WTC11 (cell line): Measurements from ENCODE around the gene CUL9.

Experiments used
- CREB1 ChIP-seq: sonication (generic); formaldehyde crosslinking; IDR thresholded peaks from 2 replicates; pipeline ENCODE4 v1.8.0; 2023; ENCODE audit warnings: mild to moderate bottlenecking, missing genetic modification reagents
- CREM ChIP-seq: sonication (generic); formaldehyde crosslinking; IDR thresholded peaks from 2 replicates; pipeline ENCODE4 v1.8.1; 2022; ENCODE audit warnings: mild to moderate bottlenecking, missing genetic modification reagents, moderate library complexity
- ETV6 ChIP-seq: sonication (generic); formaldehyde crosslinking; IDR thresholded peaks from 2 replicates; pipeline ENCODE4 v1.8.1; 2022; ENCODE audit warnings: mild to moderate bottlenecking, missing genetic modification reagents
- FOXK1 ChIP-seq: sonication (generic); formaldehyde crosslinking; IDR thresholded peaks from 2 replicates; pipeline ENCODE4 v1.8.0; 2022; ENCODE audit warnings: mild to moderate bottlenecking, moderate library complexity, missing genetic modification reagents
- IRF2 ChIP-seq: sonication (generic); formaldehyde crosslinking; IDR thresholded peaks from 2 replicates; pipeline ENCODE4 v1.8.0; 2022; ENCODE audit warnings: low read depth, missing genetic modification reagents, borderline replicate concordance
- NFE2L1 ChIP-seq: sonication (generic); formaldehyde crosslinking; IDR thresholded peaks from 2 replicates; pipeline ENCODE4 v1.8.1; 2023; ENCODE audit warnings: missing genetic modification reagents
- NR1H2 ChIP-seq: sonication (generic); formaldehyde crosslinking; IDR thresholded peaks from 2 replicates; pipeline ENCODE4 v1.9.0; 2021; ENCODE audit warnings: mild to moderate bottlenecking, moderate library complexity, missing genetic modification reagents
- PRRX2 ChIP-seq: fragments of 250-450 bp; sonication (Bioruptor Pico); IDR thresholded peaks from 2 replicates; pipeline ENCODE4 v1.8.0; 2021; ENCODE audit warnings: mild to moderate bottlenecking
- TEAD4 ChIP-seq: sonication (generic); formaldehyde crosslinking; IDR thresholded peaks from 2 replicates; pipeline ENCODE4 v1.8.0; 2022; ENCODE audit warnings: mild to moderate bottlenecking, missing genetic modification reagents
- USF1 ChIP-seq: sonication (generic); formaldehyde crosslinking; IDR thresholded peaks from 2 replicates; pipeline ENCODE4 v1.8.0; 2022; ENCODE audit warnings: mild to moderate bottlenecking, missing genetic modification reagents
- TF ChIP-seq, protein P1 (sequence below): sonication (generic); formaldehyde crosslinking; IDR thresholded peaks from 2 replicates; pipeline ENCODE4 v1.8.1; 2022; ENCODE audit warnings: low read depth, missing genetic modification reagents, borderline replicate concordance
- TF ChIP-seq, protein P2 (sequence below): fragments of 200-600 bp; IDR thresholded peaks from 2 replicates; pipeline ENCODE4 v1.8.0; 2022; ENCODE audit warnings: antibody characterized with exemption
- TF ChIP-seq, protein P3 (sequence below): sonication (generic); formaldehyde crosslinking; IDR thresholded peaks from 2 replicates; pipeline ENCODE4 v1.8.1; 2023; ENCODE audit warnings: mild to moderate bottlenecking, missing genetic modification reagents
- TF ChIP-seq, protein P4 (sequence below): sonication (generic); formaldehyde crosslinking; IDR thresholded peaks from 2 replicates; pipeline ENCODE4 v1.8.0; 2022; ENCODE audit warnings: mild to moderate bottlenecking, missing genetic modification reagents

DNA sequence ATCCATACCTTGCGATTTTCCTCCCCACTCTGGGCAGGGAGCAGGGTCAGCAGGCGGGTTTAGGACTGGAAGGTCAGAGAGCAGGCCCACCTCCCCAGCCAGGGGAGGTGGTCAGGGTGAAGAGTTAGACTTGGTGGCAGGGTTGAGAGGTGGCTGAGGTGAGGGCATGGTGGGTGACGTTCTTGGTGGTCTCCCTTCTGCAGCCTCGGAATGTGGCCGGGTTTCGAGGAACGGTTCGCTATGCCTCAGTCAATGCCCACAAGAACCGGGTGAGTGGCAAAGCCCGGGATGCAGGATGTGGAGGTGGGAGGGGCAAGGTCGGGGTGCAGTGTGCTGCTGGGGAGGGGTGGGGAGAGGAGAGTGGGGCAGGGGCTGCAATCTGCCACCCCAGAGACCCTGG lies 72.8 kb downstream of the CUL9 start:
- TF ChIP-seq ETV6 (CRISPR knock-in tag) (no peak), NR1H2 (no peak), CREB1 (CRISPR knock-in tag) (no peak), NFE2L1 (CRISPR knock-in tag) (no peak), FOXK1 (CRISPR knock-in tag) (no peak), USF1 (CRISPR knock-in tag) (no peak), PRRX2 (CRISPR knock-in tag) (no peak), CREM (CRISPR knock-in tag) (no peak), TEAD4 (CRISPR knock-in tag) (no peak), IRF2 (no peak)
- TF ChIP-seq, protein P1, sequence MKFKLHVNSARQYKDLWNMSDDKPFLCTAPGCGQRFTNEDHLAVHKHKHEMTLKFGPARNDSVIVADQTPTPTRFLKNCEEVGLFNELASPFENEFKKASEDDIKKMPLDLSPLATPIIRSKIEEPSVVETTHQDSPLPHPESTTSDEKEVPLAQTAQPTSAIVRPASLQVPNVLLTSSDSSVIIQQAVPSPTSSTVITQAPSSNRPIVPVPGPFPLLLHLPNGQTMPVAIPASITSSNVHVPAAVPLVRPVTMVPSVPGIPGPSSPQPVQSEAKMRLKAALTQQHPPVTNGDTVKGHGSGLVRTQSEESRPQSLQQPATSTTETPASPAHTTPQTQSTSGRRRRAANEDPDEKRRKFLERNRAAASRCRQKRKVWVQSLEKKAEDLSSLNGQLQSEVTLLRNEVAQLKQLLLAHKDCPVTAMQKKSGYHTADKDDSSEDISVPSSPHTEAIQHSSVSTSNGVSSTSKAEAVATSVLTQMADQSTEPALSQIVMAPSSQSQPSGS (CRISPR knock-in tag) = no peak
- TF ChIP-seq, protein P2, sequence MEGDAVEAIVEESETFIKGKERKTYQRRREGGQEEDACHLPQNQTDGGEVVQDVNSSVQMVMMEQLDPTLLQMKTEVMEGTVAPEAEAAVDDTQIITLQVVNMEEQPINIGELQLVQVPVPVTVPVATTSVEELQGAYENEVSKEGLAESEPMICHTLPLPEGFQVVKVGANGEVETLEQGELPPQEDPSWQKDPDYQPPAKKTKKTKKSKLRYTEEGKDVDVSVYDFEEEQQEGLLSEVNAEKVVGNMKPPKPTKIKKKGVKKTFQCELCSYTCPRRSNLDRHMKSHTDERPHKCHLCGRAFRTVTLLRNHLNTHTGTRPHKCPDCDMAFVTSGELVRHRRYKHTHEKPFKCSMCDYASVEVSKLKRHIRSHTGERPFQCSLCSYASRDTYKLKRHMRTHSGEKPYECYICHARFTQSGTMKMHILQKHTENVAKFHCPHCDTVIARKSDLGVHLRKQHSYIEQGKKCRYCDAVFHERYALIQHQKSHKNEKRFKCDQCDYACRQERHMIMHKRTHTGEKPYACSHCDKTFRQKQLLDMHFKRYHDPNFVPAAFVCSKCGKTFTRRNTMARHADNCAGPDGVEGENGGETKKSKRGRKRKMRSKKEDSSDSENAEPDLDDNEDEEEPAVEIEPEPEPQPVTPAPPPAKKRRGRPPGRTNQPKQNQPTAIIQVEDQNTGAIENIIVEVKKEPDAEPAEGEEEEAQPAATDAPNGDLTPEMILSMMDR = no peak
- TF ChIP-seq, protein P3, sequence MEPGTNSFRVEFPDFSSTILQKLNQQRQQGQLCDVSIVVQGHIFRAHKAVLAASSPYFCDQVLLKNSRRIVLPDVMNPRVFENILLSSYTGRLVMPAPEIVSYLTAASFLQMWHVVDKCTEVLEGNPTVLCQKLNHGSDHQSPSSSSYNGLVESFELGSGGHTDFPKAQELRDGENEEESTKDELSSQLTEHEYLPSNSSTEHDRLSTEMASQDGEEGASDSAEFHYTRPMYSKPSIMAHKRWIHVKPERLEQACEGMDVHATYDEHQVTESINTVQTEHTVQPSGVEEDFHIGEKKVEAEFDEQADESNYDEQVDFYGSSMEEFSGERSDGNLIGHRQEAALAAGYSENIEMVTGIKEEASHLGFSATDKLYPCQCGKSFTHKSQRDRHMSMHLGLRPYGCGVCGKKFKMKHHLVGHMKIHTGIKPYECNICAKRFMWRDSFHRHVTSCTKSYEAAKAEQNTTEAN (CRISPR knock-in tag) = no peak
- TF ChIP-seq, protein P4, sequence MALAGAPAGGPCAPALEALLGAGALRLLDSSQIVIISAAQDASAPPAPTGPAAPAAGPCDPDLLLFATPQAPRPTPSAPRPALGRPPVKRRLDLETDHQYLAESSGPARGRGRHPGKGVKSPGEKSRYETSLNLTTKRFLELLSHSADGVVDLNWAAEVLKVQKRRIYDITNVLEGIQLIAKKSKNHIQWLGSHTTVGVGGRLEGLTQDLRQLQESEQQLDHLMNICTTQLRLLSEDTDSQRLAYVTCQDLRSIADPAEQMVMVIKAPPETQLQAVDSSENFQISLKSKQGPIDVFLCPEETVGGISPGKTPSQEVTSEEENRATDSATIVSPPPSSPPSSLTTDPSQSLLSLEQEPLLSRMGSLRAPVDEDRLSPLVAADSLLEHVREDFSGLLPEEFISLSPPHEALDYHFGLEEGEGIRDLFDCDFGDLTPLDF (CRISPR knock-in tag) = no peak
